ENCODE measurements around the gene BCAM.

The BCAM gene

DNA sequence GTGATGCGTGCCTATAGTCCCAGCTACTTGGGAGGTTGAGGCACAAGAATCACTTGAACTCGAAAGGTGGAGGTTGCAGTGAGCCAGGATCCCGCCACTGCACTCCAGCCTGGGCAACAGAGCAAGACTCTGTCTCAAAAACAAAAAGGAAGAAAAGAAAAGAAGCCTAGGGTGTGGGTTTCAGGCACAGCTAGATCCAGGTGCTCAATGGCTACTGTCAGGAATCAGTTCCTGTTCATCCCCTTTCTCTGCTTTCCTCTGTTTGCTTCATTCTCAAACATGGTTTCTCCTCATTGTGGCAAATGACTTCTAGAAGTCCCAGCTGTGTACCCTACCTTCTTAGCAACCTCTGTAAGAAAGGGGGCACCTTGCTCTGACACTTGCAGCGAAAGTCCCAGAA, 25.4 kb upstream of the BCAM start:
- no peak overlapping the region for H3K27ac ChIP-seq
- TF ChIP-seq ZFX (IDR thresholded peaks at IDR 0.05) = no peak
- TF ChIP-seq, protein P1, sequence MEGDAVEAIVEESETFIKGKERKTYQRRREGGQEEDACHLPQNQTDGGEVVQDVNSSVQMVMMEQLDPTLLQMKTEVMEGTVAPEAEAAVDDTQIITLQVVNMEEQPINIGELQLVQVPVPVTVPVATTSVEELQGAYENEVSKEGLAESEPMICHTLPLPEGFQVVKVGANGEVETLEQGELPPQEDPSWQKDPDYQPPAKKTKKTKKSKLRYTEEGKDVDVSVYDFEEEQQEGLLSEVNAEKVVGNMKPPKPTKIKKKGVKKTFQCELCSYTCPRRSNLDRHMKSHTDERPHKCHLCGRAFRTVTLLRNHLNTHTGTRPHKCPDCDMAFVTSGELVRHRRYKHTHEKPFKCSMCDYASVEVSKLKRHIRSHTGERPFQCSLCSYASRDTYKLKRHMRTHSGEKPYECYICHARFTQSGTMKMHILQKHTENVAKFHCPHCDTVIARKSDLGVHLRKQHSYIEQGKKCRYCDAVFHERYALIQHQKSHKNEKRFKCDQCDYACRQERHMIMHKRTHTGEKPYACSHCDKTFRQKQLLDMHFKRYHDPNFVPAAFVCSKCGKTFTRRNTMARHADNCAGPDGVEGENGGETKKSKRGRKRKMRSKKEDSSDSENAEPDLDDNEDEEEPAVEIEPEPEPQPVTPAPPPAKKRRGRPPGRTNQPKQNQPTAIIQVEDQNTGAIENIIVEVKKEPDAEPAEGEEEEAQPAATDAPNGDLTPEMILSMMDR (conservative IDR thresholded peaks at IDR 0.05) = no peak

DNA sequence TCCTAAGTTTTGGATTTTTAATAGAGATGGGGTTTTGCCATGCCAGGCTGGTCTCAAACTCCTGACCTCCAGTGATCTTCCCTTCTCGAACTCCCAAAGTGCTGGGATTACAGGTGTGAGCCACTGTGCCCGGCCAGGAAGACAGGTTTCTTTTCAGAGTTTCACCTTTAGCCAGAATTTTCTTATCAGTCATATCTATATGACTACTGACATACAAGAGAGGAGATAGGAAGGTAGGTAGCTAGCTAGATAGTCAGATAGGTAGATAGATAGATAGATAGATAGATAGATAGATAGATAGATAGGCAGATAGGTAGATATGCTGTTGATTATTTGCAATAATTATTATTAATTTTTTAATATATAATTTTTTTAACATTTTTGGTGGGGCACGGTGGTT, 23.6 kb upstream of the BCAM start:
- no peak for TF ChIP-seq ZFX (IDR thresholded peaks at IDR 0.05)
- TF ChIP-seq, protein P1 (conservative IDR thresholded peaks at IDR 0.05) = no peak
- no peak overlapping the region for H3K27ac ChIP-seq

DNA sequence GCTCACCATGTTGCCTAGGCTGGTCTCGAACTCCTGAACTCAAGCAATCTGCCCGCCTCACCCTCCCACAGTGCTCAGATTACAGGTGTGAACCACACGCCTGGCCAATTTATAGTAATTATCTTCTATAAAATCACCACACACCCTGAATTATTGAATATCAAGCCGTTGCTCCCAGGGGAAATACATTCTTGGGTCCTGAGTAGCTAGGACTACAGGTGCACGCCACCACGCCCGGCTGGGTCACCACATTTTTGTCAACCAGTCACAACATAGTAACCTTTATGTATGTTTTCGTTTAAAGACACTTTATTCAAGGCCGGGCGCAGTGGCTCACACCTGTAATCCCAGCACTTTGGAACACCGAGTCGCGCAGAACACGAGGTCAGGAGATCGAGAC, 22.9 kb upstream of the BCAM start:
- no peak overlapping the region for H3K27ac ChIP-seq
- TF ChIP-seq, protein P1 (conservative IDR thresholded peaks at IDR 0.05) = no peak
- TF ChIP-seq ZFX (IDR thresholded peaks at IDR 0.05) = no peak

DNA sequence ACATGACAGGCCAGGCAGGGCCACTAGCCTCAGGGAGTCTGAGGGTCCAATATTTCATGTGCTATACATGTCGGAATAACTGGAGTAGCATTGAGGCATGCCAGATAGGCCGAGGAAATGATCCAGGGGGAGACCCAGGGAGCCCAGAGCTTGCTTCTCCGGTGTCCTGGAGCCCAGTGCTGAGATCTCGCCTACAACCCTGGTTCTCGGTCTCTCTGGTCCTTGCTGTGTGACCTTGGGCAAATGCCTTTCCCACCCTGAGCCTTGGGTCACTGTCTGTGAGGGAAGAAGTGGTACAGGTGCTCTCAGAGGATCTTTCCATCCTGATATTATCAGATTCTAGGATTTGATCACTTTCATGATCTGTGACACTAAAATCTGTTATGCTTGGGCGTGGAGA, 19.9 kb upstream of the BCAM start:
- TF ChIP-seq ZFX (IDR thresholded peaks at IDR 0.05) = no peak
- TF ChIP-seq, protein P1 (conservative IDR thresholded peaks at IDR 0.05) = no peak
- no peak overlapping the region for H3K27ac ChIP-seq

DNA sequence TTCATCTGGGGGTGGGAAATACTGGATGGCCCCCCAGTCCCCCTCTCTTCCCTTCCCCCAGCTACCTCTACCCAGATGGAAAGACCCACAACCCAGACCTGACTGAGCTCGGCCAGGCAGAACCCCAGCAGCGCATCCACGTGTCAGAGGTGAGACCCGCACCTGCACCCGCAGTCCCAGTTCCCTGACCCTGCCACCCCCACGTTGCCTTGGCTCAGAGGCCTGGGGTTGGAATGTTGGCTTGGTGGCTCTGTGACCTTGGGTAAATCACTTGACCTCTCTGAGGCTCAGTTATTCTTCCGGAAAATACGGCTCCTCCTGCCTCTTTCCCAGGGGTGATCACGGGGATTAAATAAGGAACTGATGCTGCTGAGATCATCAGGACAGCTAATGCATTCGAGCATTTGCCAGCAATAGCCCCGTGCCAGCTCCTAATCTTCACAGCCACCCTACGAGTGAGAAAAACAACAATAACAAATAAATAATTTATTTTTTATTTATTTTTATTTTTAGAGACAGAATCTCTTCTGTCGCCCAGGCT, 18.9 kb upstream of the BCAM start:
- TF ChIP-seq ZFX (IDR thresholded peaks at IDR 0.05) = no peak
- TF ChIP-seq, protein P1 (conservative IDR thresholded peaks at IDR 0.05) = no peak
- no peak overlapping the region for H3K27ac ChIP-seq

DNA sequence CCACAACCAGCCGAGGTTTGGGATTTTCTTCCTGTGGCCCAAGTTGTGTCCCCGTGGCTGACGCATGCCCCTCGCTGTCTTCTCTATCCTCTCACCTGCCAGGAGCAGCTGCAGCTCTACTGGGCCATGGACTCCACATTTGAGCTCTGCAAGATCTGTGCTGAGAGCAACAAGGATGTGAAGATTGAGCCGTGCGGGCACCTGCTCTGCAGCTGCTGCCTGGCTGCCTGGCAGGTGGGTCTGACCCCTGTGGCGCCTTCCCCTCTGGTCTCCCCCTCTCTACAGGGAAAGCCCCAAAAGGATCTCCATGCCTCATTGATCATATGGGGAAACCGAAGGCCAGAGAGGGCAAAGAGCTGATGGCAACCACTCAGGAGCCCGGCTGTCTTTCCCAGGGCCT, 16.6 kb upstream of the BCAM start:
- TF ChIP-seq ZFX (IDR thresholded peaks at IDR 0.05) = no peak
- TF ChIP-seq, protein P1 (conservative IDR thresholded peaks at IDR 0.05) = no peak
- no peak overlapping the region for H3K27ac ChIP-seq

DNA sequence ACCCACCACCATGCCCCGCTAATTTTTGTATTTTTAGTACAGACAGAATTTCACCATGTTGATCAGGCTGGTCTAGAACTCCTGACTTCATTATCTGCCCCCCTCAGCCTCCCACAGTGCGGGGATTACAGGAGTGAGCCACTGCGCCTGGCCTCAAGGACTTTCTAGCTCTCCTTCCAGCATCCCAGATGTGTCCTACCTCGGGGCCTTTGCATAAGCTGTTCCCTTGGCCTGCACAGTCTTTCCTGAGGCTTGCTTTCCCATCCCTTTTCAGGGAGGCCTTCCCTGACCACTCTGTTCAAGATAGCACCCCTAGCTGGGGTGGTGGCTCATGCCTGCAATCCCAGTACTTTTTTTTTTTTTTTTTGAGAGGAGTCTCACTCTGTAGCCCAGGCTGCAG, 14.3 kb upstream of the BCAM start:
- H3K27ac ChIP-seq = no peak overlapping the region
- TF ChIP-seq, protein P1 (conservative IDR thresholded peaks at IDR 0.05) = no peak
- TF ChIP-seq ZFX (IDR thresholded peaks at IDR 0.05) = no peak

All from C4-2B (cell line).